GM19468 (cell line): ENCODE measurements around the gene PAPPA.

Source experiments
- ATAC-seq: cut with Tn5 transposase; IDR thresholded peaks from one replicate; pipeline ENCODE4 v1.9.1; 2021; ENCODE audit warnings: mild to moderate bottlenecking, moderate library complexity, moderate number of reproducible peaks; ENCODE audit not compliant: unreplicated experiment; ENCODE audit errors: extremely low read depth

PAPPA gene, protein sequence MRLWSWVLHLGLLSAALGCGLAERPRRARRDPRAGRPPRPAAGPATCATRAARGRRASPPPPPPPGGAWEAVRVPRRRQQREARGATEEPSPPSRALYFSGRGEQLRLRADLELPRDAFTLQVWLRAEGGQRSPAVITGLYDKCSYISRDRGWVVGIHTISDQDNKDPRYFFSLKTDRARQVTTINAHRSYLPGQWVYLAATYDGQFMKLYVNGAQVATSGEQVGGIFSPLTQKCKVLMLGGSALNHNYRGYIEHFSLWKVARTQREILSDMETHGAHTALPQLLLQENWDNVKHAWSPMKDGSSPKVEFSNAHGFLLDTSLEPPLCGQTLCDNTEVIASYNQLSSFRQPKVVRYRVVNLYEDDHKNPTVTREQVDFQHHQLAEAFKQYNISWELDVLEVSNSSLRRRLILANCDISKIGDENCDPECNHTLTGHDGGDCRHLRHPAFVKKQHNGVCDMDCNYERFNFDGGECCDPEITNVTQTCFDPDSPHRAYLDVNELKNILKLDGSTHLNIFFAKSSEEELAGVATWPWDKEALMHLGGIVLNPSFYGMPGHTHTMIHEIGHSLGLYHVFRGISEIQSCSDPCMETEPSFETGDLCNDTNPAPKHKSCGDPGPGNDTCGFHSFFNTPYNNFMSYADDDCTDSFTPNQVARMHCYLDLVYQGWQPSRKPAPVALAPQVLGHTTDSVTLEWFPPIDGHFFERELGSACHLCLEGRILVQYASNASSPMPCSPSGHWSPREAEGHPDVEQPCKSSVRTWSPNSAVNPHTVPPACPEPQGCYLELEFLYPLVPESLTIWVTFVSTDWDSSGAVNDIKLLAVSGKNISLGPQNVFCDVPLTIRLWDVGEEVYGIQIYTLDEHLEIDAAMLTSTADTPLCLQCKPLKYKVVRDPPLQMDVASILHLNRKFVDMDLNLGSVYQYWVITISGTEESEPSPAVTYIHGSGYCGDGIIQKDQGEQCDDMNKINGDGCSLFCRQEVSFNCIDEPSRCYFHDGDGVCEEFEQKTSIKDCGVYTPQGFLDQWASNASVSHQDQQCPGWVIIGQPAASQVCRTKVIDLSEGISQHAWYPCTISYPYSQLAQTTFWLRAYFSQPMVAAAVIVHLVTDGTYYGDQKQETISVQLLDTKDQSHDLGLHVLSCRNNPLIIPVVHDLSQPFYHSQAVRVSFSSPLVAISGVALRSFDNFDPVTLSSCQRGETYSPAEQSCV (N-terminal part only)

DNA sequence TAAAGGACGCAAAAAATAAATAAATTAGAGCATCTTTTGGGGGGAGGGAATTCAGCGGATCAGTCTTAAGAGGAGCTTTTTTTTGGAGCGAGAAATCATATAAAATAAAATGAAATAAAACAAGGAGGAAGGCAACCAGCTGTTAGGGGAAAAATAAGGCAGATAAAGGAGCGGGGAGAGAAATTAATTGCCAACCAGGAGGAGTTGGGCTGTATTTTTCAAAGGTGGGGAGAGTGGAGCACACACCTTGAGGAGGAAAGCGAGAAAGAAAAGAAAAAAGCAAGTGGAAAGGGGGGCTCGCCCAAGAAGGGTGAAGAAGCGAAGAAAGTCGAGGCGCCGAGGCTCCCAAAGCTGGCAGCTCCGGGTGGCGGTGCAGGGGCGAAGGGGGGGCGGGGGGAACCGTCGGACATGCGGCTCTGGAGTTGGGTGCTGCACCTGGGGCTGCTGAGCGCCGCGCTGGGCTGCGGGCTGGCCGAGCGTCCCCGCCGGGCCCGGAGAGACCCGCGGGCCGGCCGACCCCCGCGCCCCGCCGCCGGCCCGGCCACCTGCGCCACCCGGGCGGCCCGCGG is at the start of gene PAPPA:
Gene PAPPA, plus strand, starts transcription at position 27 of the 569 bp plus-strand sequence. Its CDS starts 382 bp downstream, at position 409.
- ATAC-seq = no peak

DNA sequence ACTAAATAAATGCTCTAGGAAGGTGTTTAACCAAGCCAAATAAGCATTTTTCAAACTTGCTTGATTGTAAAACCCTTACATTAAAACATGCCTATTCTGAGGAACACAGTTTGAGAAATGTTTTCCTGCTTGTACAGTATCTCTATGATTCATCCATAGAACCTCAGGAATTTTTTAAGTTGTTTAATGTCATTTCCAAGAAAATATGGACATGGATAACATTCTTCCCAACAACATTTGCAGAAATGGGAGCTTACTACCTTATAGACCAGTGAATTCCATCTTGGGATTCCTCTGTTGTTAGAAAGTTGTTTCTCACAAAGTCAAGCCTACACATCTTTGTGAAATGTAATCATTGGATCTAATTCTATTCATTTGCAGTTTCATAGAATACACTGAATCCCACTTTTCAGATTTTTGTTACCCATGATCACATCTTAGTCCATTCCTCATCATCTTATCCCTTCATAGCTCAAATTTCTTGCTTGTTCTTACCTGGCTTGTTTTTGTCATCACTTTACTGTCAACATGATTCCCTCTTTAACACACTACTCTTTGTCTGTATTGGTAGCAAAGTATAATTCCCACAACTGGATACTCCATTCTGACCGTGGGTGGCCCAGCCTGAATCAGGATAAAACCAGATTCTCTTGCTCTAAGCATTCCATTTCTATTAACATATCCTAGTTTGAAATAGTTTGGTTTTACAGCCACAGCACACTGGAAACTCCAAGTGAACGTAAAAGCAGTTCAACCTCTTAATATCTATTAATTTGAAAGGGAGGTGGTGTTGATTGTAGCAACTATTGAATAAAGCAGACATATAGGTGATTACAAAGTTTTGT is 49.4 kb upstream of the PAPPA start:
- no peak for ATAC-seq

DNA sequence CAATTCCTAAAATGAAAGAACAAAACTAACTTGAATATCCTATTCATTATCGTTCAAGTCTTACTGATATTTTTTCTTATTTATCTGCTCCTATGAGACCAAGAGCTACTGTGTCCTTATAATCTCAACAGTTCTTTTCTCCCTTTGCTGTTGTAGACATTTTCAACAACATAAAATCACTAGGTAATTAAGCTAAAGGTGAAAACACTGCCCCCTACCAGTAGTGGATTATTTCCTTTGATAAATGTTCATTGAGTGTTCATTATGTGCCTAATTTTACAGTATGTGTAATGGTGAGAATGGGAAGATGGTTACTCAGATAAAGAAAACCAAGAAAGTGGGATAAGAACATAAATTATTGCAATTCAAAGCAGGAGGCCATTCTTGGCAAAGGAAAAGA is 41.4 kb upstream of the PAPPA start:
- ATAC-seq = no peak

DNA sequence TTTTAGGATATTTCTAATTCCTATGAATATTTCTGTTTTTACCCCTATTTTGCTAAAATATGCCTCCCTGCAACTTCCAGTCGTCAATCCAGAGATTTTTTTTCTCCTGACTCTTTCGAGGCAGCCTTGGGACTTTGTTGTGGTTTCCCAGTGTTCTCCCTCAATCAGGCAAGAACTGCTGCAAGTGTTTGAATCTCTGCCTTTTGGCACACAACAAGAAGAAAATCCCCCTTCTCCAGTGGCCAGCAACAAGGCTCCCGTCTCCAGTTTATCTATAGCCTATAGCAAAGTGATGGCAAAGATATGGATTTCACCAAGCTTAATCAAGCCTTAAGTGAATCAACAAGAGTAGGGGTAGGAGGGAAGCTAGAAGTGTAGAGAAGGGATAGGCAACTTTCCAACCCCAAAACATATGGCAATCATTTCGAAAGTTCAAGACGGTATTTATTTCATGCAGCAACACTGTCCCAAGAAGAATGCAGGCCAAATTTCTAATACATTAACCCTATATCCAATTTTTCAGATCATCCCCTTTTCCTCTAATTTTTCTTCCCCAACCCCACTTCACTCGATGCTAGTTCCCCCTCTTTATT is 37.7 kb upstream of the PAPPA start:
- no peak for ATAC-seq

DNA sequence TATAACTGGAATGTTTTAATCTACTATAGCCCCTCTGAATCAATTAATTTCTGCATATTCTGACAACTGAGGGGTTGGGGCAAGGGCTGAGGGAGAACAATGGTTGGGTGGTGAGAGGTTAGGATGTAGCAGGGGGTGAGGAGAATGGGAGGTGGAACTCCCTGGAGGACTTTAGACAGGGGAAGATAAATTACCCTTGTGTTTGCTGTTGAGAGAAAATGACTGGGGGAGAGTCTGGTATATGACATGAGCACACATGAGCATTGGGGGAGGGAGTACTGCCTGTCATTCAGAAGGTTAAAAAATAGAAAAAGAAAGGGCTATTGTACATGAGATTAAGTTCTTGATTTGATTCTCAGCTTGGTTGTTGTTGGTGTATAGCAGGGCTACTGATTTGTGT is 37.2 kb upstream of the PAPPA start:
- ATAC-seq = no peak

DNA sequence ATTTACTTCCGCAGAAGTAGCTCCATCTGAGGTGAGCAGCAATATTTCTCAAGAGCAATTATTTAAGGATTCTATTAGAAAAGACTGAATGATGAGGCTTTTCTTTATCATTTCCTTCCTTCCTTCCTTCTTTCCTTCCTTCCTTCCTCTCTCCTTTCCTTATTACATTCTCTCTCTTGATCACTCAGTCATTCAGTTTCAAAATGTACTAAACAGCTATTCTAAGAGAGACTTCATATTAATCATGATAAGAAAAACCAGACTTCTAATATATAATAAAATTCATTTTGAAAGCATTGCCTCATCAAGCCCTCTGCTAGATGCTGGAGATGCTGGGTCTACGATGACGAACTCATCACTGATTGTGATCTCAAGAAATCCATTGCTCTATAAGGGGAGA is 30.4 kb upstream of the PAPPA start:
- no peak for ATAC-seq

DNA sequence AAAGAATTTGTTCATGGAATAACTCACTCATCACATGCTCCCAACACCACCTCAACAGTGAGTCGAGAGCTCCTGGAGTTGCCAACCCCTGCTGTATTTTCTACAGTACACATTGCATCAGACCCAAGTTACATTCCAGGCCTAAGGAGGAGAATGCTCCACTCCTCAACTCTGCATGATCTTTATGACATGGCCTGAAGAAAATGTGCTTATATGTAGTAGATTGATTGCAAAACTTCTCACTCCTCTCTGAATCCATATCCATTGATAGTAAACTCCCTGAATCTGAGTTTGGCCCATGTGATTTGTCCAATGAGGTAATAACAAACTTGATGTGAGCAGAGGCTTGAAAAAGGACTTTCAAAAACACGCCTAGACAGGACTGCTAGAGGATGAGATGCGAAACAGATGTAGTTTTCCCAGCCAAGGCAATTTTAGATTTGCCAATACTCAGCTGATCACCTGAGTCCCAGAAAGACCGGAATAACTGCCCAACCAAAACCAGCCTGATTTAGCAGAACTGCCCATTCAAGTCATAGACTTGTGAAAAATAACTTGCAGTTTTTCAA is 29.0 kb upstream of the PAPPA start:
- no peak for ATAC-seq

DNA sequence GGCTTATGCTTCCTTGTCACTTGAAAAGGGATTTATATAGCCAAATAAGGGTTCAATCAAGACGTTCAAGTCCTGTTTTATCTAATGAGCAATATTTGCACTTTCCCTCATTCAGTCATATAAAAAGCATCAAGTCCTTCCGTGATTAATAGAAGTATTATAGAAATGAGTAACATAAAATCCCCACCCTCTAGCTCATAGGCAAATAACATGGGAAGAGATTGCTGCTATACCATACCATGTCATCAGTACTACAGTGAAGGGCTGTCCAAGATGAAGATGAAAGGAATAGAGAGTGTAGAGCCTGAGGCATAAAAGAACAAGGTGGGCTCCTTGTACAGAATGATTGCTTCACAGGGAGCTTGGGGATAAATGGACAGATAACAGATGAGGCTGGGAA is 20.4 kb upstream of the PAPPA start:
- ATAC-seq = no peak

DNA sequence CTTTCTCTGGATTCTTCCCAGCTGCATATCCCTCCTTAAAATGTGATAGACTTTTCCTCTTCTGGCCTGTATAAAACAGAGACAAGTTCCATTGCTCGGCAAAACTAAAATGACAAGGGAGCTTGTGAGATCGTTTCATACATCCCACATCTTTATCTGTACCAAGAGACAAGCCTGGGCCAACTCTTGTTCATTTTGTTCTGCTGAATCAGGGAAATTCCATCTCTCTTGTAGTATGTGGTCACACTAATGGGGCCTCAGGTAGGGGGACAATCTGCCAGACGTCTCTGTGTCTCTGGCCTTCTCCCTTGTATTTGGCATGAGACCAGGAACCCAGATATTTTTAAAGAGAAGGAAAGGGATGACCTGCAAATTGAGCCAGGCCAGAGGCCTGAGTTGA is 18.6 kb upstream of the PAPPA start:
- no peak for ATAC-seq

DNA sequence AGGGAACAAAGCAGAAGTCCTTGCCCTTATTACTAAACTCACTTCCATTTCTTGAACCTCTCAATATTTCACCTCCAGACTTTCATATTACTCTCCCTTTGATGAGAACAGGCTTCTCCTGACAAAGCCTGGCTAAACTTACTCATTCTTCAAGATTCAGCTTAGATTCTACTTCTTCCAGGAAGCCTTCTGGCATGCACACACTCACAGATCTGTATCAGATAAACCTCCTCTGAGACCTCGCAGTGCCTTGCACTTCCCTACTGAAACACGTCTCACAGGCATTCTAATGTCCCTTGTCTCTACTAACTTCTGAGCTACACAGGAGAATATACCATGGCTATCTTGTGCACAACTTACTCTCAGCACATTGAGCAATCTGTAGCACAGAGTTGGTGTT is 16.6 kb upstream of the PAPPA start:
- no peak for ATAC-seq

DNA sequence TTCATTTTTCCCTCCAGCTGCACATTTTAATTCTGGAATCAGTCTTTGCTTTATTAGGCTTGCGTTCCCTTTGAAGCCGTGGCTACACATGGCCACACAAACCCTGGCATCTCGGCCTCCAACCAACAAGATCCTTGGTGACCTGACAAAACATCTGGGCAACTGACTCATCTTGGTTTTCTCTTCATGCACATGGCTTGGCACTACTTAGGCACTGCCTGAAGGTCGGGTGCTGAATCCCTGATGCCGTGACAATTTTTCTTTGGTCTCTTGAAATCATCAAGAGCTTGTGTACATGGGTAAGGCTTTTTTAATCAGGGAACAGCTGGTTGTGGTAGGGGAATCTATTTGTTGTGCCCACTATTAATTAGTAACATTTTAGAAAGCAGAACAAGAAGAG is 16.0 kb upstream of the PAPPA start:
- no peak for ATAC-seq

DNA sequence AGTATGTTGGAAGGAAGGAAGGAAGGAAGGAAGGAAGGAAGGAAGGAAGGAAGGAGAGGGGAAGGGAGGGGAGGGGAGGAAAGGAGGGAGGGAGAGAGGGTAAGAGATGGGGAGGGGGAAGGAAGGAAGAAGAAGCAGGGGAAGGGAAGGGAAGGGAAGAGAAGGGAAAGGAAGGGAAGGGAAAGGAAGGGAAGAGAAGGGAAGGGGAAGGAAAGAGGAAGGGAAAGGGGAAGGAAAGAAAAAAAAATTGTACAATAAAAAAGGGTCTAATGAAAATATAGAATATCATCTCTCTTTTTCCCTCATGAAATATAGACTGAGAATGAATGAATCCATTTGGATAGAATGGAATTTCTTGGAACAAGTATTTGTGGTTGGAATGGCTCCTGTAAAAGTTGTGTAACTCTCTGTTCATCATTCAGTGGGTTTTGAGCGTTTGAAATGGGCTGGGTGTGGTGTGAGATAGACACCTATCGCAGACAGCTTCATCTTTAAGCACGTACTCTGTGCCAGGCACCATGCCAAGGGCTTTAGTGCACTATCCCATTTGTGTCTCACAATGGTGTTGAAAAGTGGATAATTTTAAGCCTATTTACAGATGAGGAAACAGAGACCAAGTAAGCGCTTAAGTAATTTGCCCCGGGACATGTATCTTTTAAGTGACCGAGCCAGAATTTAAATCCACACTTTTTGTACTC is 11.6 kb upstream of the PAPPA start:
- ATAC-seq = no peak

DNA sequence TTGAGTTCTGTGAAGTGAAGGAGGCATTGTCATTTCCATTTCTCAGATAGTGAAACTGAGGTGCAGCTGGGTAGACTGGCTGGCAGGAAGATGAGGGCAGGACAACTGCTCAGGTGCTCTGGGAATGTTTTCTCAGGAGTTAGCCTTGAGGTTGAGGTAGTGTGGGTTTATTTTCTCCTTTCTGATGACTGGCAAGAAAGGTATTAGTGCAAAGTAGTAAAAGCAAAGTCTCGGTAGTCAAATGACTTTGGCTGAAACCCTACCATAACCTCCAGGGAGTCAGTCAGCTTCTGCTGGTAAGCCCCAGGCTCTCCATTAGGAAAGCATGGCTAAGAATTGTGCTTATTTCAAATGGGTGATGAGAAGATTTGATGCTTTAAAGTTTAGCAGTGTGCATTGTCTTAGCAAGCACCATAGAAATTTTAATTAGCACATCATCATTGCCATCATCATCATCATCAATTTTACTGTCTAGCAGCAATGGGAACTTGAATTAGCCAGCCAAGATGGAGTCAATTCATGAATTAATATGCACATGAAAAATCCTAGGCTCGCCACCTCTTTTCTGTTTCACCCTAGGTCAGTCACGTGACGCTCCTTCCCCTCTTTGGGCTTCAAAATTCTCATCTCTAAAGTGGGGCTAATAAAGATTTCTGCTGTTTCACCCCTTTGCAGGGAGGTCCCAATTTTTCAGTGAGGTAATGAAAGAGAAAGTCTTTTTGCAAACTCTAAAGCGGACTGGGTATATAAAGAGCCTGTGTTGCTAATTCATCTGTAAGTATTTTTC is 10.7 kb upstream of the PAPPA start:
- no peak for ATAC-seq

DNA sequence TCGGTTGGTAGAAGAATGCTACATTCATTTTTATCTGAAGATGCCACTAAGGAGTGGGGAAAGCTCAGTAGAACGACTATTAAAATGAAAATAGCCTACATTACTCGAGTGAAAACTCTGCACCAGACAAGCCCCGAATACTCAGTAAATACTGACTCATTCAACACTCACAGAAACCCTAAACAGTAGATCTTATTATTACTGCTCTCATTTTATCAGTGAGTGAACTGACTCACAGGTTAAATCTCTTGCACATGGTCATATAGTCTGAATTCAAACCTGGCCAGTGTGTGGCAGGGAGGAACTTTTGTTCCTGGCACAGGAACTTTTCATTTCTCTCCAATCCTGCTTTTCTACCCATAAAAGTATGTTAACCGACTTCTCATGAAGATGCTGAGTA is 9.6 kb upstream of the PAPPA start:
- ATAC-seq = no peak

DNA sequence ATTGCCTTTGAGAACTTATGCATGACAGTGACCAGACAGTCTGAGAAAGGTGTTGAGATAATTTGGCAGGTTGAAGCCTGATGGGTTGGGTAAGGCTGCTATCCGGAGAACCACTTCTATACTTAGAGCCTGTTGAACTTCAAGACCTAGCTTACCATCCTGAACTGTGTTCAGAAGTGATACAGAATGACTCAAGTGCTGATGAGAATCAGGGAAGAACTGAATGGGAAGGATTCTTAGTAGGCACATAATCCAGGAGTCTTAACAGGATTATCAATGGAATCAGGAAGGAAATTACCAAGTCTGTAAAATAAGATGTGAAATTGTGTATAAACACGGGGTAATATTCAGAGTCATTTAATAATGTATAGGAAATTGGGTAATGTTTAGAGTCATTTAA is 9.0 kb upstream of the PAPPA start:
- ATAC-seq = no peak

DNA sequence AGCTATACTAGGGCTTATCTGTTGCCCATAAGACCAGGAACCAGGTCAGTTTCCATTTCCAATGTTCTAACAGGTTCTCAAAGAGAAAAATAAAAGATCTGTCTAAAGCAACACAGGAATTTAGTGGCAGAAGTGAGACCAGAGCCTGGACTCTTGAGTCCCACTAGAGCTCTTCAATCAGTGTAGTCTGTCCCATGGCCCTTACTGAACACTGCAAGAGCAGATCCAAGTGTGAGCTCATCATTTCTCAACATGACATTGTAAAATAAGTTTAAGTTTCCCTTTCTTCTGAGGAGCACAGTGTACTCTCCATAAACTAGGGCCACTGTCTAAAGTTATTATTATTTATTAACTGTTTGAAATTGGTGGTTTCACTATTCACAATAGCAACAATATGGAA is 8.6 kb upstream of the PAPPA start:
- ATAC-seq = no peak

DNA sequence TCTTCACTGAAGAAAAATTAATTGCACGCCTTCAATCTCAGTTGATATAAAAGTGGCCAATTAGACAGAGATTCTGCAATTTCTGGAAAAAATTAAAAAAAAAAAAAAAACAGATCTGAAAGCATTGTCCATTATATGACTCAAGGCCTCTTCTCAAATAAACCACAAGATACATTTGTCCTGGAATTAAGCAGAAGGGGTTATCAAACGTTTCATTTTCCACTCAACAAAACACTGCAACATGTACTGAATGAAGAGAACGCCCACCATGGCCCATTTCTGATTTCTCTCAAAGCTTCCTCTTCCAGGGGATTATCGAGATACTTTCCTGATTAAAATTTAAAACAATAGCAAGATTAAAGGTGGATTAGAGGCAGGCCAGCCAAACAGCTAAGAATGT is 5.8 kb upstream of the PAPPA start:
- ATAC-seq = no peak

DNA sequence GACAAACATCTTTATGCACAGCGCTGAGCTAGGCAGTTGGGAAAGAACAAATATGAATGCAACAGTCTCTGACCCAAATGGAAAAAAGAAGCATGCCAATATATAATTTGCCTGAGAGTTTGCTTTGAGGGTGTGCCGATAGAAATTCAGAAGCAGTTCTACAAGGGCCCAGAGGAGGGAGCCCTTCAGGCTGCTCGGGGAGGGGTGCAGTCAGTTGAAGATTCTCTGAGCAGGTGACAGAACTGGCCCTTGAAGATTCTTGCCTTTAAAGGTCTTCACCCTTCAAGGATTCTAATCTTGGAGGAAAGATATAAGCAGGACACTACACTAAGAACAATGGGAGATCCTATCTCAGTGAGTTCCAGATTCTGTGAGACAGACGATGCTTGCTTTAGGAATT is 3.7 kb upstream of the PAPPA start:
- ATAC-seq = no peak
